ENCODE data around the gene PLK3.

The PLK3 gene

DNA sequence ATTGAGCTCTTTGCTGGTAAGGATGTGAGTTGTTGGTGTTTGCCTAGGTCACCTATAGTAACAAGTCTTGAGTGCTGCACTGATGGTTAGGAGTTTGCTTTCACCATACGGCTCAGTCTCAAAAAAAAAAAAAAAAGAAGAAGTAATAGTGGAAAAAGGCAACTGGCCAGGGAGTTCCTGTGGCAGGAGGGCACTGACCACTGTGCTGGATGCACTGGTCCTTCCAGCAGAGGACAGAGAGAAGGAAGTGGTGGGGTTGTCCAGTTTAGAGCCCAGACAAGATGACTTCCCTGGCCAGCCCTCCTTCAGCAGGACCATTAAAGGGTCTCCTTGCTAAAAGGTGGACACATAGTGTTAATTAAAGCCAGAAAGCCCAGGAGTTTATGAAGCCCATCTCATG is 54.8 kb downstream of the PLK3 start:
- Histone ChIP-seq H3K4me1 (ENCODE audit: control insufficient read depth in 5 of 5, insufficient read depth in 5 of 5, low read length in 5 of 5) (no peaks in the 10 kb centered on the region), H3K9ac (ENCODE audit: low read length in 5 of 5) (no peak overlapping the region), H3K27me3 (ENCODE audit: control insufficient read depth in 5 of 5, insufficient read depth in 4 of 5, low read length in 5 of 5) (no peaks in the 10 kb centered on the region), H3K4me3 (ENCODE audit: low read depth in 1 of 5, low read length in 5 of 5) (no peak overlapping the region), H3K36me3 (ENCODE audit: control insufficient read depth in 5 of 5, insufficient read depth in 5 of 5, low read length in 5 of 5) (peaks cover 4 to 49% (median 41%) of the 10 kb centered on the region in 5 donors), H3K27ac (ENCODE audit: low read depth, low read length) (no peak overlapping the region), H3K9me3 (ENCODE audit: control insufficient read depth in 5 of 5, low read length in 5 of 5) (no peaks in the 10 kb centered on the region)

All from subcutaneous abdominal adipose tissue (tissue), 5 donors.